Vagina (tissue), 2 donors: ENCODE results near the gene PKIG.

ENCODE experiments used
- POLR2A ChIP-seq, 2 donors: fragments of 450-650 bp; IDR thresholded peaks; one replicate each; pipeline ENCODE4 v1.6.1; 2017; ENCODE audit warnings: antibody characterized with exemption in 2 of 2, mild to moderate bottlenecking in 2 of 2, moderate library complexity in 2 of 2
- TF ChIP-seq, protein P1 (sequence below), 3 experiments: fragments of 450-650 bp in 2 of 3; fragments of 200-600 bp in 1 of 3; sonication (generic) in 1 of 3; IDR thresholded peaks; one replicate each; pipeline ENCODE4 v1.5.1; 2017 to 2019; ENCODE audit warnings: antibody characterized with exemption in 3 of 3, mild to moderate bottlenecking in 2 of 3, moderate library complexity in 2 of 3

DNA sequence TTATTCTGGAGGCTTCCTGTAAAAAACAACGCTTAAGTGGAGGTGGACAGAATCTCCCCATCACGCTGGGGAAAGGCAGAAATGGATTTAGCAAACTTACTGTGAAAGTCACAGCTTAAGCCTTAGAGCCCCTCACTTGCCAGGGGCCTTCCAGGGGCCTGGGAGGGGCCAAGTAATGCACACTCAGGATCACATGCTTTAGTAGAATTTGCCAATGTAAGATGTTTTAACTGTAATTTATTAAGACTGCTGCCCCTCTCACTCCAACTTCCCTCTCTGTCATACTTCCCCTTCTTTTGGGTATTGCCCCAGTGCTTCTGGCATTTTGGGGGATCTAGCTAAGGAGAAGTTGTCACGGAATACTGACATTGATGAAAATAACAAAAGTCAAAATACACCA lies 81.8 kb downstream of the PKIG start:
- TF ChIP-seq, protein P1, sequence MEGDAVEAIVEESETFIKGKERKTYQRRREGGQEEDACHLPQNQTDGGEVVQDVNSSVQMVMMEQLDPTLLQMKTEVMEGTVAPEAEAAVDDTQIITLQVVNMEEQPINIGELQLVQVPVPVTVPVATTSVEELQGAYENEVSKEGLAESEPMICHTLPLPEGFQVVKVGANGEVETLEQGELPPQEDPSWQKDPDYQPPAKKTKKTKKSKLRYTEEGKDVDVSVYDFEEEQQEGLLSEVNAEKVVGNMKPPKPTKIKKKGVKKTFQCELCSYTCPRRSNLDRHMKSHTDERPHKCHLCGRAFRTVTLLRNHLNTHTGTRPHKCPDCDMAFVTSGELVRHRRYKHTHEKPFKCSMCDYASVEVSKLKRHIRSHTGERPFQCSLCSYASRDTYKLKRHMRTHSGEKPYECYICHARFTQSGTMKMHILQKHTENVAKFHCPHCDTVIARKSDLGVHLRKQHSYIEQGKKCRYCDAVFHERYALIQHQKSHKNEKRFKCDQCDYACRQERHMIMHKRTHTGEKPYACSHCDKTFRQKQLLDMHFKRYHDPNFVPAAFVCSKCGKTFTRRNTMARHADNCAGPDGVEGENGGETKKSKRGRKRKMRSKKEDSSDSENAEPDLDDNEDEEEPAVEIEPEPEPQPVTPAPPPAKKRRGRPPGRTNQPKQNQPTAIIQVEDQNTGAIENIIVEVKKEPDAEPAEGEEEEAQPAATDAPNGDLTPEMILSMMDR (IDR thresholded peaks at IDR 0.05), result no peak
- no peak for TF ChIP-seq POLR2A (IDR thresholded peaks at IDR 0.05)
